ENCODE data around the gene KRTAP10-2.

Gene KRTAP10-2

DNA sequence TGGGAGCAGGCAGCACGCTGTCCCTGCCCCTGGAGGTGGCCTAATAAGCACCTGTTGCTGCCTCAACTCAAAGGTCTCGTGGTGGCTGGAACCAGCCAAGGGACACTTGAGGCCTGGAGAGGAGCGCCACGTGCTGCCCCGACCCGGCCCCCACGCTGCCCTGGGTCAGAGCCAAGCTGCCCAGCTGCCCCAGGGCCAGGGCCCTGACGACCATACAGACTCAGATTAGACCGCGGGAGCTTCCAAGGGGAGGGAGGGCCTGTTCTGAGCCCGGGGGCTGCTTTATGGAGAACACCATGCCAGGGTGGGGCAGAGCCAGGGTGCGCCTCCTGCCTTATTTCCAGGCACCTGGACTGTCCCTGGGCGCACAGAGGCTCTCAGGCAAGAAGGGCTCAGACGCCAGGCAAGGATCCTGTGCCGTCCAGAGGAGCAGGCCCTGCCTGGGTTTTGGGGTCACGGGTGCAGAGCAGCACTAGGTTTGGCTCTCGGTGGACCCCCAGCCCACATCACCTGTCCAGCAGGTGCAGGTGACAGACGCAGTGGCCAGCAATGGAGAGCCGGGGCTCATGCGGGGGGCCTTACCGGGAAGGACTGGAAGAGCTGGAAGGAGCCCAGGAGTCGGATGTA lies 29.9 kb downstream of the KRTAP10-2 start:
- H3K4me3 ChIP-seq (replicated peaks; ENCODE audit: low read depth, low read length) = no peak overlapping the region
- TF ChIP-seq, protein P1, sequence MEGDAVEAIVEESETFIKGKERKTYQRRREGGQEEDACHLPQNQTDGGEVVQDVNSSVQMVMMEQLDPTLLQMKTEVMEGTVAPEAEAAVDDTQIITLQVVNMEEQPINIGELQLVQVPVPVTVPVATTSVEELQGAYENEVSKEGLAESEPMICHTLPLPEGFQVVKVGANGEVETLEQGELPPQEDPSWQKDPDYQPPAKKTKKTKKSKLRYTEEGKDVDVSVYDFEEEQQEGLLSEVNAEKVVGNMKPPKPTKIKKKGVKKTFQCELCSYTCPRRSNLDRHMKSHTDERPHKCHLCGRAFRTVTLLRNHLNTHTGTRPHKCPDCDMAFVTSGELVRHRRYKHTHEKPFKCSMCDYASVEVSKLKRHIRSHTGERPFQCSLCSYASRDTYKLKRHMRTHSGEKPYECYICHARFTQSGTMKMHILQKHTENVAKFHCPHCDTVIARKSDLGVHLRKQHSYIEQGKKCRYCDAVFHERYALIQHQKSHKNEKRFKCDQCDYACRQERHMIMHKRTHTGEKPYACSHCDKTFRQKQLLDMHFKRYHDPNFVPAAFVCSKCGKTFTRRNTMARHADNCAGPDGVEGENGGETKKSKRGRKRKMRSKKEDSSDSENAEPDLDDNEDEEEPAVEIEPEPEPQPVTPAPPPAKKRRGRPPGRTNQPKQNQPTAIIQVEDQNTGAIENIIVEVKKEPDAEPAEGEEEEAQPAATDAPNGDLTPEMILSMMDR (IDR thresholded peaks at IDR 0.05; ENCODE audit: low read depth, low read length, missing control alignments) = no peak
- DNase-seq (ENCODE audit: extremely low read depth, low read depth) = no peak

GRCh38 chr21:44520326-44521300 lies 30.7 kb downstream of the KRTAP10-2 start:
- no peak for DNase-seq (ENCODE audit: extremely low read depth, low read depth)
- H3K4me3 ChIP-seq (replicated peaks; ENCODE audit: low read depth, low read length) = no peak overlapping the region
- TF ChIP-seq, protein P1 (IDR thresholded peaks at IDR 0.05; ENCODE audit: low read depth, low read length, missing control alignments) = no peak

- no peak overlapping the region for H3K4me3 ChIP-seq (replicated peaks; ENCODE audit: low read depth, low read length)
- no peak for DNase-seq (ENCODE audit: extremely low read depth, low read depth)
- TF ChIP-seq, protein P1 (IDR thresholded peaks at IDR 0.05; ENCODE audit: low read depth, low read length, missing control alignments) = no peak
Measured at GRCh38 chr21:44519346-44520325, 31.7 kb downstream of the KRTAP10-2 start.

DNA sequence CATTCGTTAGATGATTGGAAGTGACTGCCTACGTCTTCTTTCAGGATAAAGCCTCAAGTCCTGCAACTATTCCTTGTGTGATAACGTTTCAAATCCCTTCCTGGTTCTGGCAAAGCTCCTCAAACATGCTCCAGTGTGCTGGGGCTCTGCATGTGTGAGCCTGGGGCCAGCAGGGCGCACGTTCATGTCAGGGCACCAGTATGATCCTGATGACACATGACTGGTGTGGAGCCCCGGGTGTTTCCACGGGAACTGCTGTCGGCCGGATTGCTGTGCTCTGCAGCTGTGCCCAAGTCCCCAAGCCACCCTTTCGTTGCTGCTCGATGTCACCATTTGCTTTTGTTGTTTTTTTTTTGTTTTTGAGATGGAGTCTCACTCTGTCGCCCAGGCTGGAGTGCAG lies 32.6 kb downstream of the KRTAP10-2 start:
- no peak overlapping the region for H3K4me3 ChIP-seq (replicated peaks; ENCODE audit: low read depth, low read length)
- TF ChIP-seq, protein P1 (IDR thresholded peaks at IDR 0.05; ENCODE audit: low read depth, low read length, missing control alignments) = no peak
- DNase-seq (ENCODE audit: extremely low read depth, low read depth) = no peak

GRCh38 chr21:44517175-44517899 lies 34.0 kb downstream of the KRTAP10-2 start:
- DNase-seq (ENCODE audit: extremely low read depth, low read depth) = no peak
- H3K4me3 ChIP-seq (replicated peaks; ENCODE audit: low read depth, low read length) = no peak overlapping the region
- TF ChIP-seq, protein P1 (IDR thresholded peaks at IDR 0.05; ENCODE audit: low read depth, low read length, missing control alignments) = no peak

DNA sequence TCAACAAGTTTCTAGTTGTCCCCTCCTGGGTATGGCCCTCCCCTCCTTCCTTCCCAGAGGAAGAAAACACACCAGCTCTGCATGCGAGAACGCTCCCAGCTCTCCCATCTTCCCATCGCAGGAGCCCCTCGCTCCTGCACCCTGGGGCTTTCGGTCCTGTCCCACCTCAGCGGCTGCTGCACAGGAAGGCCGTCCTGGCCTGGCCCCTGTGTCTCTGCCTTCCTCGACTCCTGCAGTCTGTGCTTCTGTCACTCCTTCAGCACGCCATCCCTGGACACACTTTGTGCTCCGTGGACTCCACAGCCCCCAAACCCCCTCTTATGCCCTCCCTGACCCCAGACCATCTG lies 34.5 kb downstream of the KRTAP10-2 start:
- TF ChIP-seq, protein P1 (IDR thresholded peaks at IDR 0.05; ENCODE audit: low read depth, low read length, missing control alignments) = no peak
- no peak for DNase-seq (ENCODE audit: extremely low read depth, low read depth)
- H3K4me3 ChIP-seq (replicated peaks; ENCODE audit: low read depth, low read length) = no peak overlapping the region

Measured in HFF-Myc (cell line).